Measurements from ENCODE around the gene ABCD3. TPM values are rescaled to one million over a fixed set of nuclear protein-coding genes. Genes with fewer than 3 reads are reported as not detected.

The ABCD3 gene
- total and polyA plus RNA-seq, 2 of the 13 experiments (the other 11 are each of a cell fraction or from before 2014, with no cell fraction given), result 27.5 to 166 TPM

DNA sequence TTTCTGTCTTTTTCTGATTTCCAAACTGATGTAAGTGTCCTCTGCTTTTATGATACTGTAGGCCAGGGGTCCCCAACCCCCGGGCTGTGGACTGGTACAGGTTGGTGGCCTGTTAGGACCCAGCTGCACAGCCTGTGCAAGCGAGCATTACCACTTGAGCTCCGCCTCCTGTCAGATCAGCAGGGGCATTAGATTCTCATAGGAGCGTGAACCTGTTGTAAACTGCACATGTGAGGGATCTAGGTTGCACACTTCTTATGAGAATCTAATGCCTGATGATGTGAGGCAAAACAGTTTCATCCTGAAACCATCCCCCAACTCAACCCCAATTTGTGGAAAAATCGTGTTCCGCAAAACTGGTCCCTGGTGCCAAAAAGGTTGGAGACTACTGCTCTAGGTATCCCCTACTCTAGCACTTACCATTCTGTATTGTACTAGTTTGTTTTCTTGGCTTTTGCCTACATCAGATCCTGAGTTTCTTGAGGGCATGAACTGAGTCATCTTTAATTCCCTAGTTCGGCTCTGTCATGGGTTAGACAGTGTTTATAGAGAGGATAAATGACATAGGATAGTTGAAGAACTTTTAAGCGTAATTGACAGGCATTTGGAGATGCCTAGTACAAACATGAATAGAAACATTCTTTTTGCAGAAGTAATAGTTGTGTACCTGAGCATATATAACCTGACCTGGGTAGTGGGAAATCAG lies 4.1 kb downstream of the ABCD3 start (continued):
- TF ChIP-seq ZNF337 (CRISPR knock-in tag; IDR thresholded peaks at IDR 0.05; ENCODE audit: borderline replicate concordance, low read depth), result no peak
- peak; percentile 51; the same call in 1 of the 2 replicates for TF ChIP-seq SAP130 (CRISPR knock-in tag; IDR thresholded peaks at IDR 0.05; ENCODE audit: low read depth)
- no peak for TF ChIP-seq ZNF12 (CRISPR knock-in tag; IDR thresholded peaks at IDR 0.05)
- TF ChIP-seq, protein P1, sequence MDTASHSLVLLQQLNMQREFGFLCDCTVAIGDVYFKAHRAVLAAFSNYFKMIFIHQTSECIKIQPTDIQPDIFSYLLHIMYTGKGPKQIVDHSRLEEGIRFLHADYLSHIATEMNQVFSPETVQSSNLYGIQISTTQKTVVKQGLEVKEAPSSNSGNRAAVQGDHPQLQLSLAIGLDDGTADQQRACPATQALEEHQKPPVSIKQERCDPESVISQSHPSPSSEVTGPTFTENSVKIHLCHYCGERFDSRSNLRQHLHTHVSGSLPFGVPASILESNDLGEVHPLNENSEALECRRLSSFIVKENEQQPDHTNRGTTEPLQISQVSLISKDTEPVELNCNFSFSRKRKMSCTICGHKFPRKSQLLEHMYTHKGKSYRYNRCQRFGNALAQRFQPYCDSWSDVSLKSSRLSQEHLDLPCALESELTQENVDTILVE (CRISPR knock-in tag; IDR thresholded peaks at IDR 0.05), result no peak
- TF ChIP-seq YEATS4 (CRISPR knock-in tag; IDR thresholded peaks at IDR 0.05; ENCODE audit: borderline replicate concordance), result no peak
- no peak for TF ChIP-seq ZNF605 (CRISPR knock-in tag; IDR thresholded peaks at IDR 0.05)
- TF ChIP-seq HMGA1 (CRISPR knock-in tag; conservative IDR thresholded peaks at IDR 0.05), result no peak
- TF ChIP-seq, protein P2, sequence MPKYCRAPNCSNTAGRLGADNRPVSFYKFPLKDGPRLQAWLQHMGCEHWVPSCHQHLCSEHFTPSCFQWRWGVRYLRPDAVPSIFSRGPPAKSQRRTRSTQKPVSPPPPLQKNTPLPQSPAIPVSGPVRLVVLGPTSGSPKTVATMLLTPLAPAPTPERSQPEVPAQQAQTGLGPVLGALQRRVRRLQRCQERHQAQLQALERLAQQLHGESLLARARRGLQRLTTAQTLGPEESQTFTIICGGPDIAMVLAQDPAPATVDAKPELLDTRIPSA (CRISPR knock-in tag; IDR thresholded peaks at IDR 0.05; ENCODE audit: borderline replicate concordance), result no peak
- TF ChIP-seq ZNF124 (CRISPR knock-in tag; IDR thresholded peaks at IDR 0.05), result no peak
- no peak for TF ChIP-seq IRX3 (CRISPR knock-in tag; IDR thresholded peaks at IDR 0.05; ENCODE audit: borderline replicate concordance, low read depth)
- TF ChIP-seq RARA (CRISPR knock-in tag; IDR thresholded peaks at IDR 0.05), result no peak
- TF ChIP-seq IRF2 (CRISPR knock-in tag; IDR thresholded peaks at IDR 0.05), result no peak
- TF ChIP-seq FOSL1 (CRISPR knock-in tag; IDR thresholded peaks at IDR 0.05; ENCODE audit: borderline replicate concordance), result no peak
- TF ChIP-seq BRCA1 (CRISPR knock-in tag; IDR thresholded peaks at IDR 0.05), result no peak
- TF ChIP-seq, protein P3, sequence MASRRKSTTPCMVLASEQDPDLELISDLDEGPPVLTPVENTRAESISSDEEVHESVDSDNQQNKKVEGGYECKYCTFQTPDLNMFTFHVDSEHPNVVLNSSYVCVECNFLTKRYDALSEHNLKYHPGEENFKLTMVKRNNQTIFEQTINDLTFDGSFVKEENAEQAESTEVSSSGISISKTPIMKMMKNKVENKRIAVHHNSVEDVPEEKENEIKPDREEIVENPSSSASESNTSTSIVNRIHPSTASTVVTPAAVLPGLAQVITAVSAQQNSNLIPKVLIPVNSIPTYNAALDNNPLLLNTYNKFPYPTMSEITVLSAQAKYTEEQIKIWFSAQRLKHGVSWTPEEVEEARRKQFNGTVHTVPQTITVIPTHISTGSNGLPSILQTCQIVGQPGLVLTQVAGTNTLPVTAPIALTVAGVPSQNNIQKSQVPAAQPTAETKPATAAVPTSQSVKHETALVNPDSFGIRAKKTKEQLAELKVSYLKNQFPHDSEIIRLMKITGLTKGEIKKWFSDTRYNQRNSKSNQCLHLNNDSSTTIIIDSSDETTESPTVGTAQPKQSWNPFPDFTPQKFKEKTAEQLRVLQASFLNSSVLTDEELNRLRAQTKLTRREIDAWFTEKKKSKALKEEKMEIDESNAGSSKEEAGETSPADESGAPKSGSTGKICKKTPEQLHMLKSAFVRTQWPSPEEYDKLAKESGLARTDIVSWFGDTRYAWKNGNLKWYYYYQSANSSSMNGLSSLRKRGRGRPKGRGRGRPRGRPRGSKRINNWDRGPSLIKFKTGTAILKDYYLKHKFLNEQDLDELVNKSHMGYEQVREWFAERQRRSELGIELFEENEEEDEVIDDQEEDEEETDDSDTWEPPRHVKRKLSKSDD (CRISPR knock-in tag; IDR thresholded peaks at IDR 0.05; ENCODE audit: low read depth), result no peak
- TF ChIP-seq, protein P4, sequence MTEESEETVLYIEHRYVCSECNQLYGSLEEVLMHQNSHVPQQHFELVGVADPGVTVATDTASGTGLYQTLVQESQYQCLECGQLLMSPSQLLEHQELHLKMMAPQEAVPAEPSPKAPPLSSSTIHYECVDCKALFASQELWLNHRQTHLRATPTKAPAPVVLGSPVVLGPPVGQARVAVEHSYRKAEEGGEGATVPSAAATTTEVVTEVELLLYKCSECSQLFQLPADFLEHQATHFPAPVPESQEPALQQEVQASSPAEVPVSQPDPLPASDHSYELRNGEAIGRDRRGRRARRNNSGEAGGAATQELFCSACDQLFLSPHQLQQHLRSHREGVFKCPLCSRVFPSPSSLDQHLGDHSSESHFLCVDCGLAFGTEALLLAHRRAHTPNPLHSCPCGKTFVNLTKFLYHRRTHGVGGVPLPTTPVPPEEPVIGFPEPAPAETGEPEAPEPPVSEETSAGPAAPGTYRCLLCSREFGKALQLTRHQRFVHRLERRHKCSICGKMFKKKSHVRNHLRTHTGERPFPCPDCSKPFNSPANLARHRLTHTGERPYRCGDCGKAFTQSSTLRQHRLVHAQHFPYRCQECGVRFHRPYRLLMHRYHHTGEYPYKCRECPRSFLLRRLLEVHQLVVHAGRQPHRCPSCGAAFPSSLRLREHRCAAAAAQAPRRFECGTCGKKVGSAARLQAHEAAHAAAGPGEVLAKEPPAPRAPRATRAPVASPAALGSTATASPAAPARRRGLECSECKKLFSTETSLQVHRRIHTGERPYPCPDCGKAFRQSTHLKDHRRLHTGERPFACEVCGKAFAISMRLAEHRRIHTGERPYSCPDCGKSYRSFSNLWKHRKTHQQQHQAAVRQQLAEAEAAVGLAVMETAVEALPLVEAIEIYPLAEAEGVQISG (CRISPR knock-in tag; IDR thresholded peaks at IDR 0.05), result no peak
- TF ChIP-seq, protein P5, sequence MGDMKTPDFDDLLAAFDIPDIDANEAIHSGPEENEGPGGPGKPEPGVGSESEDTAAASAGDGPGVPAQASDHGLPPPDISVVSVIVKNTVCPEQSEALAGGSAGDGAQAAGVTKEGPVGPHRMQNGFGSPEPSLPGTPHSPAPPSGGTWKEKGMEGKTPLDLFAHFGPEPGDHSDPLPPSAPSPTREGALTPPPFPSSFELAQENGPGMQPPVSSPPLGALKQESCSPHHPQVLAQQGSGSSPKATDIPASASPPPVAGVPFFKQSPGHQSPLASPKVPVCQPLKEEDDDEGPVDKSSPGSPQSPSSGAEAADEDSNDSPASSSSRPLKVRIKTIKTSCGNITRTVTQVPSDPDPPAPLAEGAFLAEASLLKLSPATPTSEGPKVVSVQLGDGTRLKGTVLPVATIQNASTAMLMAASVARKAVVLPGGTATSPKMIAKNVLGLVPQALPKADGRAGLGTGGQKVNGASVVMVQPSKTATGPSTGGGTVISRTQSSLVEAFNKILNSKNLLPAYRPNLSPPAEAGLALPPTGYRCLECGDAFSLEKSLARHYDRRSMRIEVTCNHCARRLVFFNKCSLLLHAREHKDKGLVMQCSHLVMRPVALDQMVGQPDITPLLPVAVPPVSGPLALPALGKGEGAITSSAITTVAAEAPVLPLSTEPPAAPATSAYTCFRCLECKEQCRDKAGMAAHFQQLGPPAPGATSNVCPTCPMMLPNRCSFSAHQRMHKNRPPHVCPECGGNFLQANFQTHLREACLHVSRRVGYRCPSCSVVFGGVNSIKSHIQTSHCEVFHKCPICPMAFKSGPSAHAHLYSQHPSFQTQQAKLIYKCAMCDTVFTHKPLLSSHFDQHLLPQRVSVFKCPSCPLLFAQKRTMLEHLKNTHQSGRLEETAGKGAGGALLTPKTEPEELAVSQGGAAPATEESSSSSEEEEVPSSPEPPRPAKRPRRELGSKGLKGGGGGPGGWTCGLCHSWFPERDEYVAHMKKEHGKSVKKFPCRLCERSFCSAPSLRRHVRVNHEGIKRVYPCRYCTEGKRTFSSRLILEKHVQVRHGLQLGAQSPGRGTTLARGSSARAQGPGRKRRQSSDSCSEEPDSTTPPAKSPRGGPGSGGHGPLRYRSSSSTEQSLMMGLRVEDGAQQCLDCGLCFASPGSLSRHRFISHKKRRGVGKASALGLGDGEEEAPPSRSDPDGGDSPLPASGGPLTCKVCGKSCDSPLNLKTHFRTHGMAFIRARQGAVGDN (CRISPR knock-in tag; IDR thresholded peaks at IDR 0.05), result peak; percentile 28; the same call in 1 of the 2 replicates
- TF ChIP-seq KDM1A (CRISPR knock-in tag; IDR thresholded peaks at IDR 0.05), result no peak
- no peak for TF ChIP-seq ZNF234 (CRISPR knock-in tag; conservative IDR thresholded peaks at IDR 0.05)

All from HepG2 (cell line).